CD4-positive, CD25-positive, alpha-beta regulatory T cell (primary cell): ENCODE results near the gene SMCP. TPM values are rescaled to one million over a fixed set of nuclear protein-coding genes. Genes with fewer than 3 reads are reported as not detected.

Experiments used
- ATAC-seq, 2 donors: fragments of 150-1000 bp; cut with Tn5 transposase; one replicate each; pipeline ENCODE4 v1.10.0; 2021; ENCODE audit warnings: low read depth in 2 of 2, moderate number of reproducible peaks in 2 of 2, moderate library complexity in 1 of 2
- DNase-seq, 3 donors: peaks; one replicate each; pipeline versions ENCODE4 v3.0.0 to v3.0.0-alpha.2; 2012 to 2022; ENCODE audit warnings: mixed read lengths in 1 of 3
- H3K27ac ChIP-seq: one replicate; pipeline ENCODE4 v1.7.0; 2013; ENCODE audit warnings: mild to moderate bottlenecking, low read length; ENCODE audit not compliant: insufficient read depth, poor library complexity, severe bottlenecking
- H3K27me3 ChIP-seq: one replicate; pipeline ENCODE4 v1.7.0; 2013; ENCODE audit warnings: low read length; ENCODE audit not compliant: control insufficient read depth, insufficient read depth
- H3K36me3 ChIP-seq: one replicate; pipeline ENCODE4 v1.7.0; 2013; ENCODE audit warnings: mild to moderate bottlenecking, low read length, moderate library complexity; ENCODE audit not compliant: control insufficient read depth, insufficient read depth
- H3K4me1 ChIP-seq: 2 replicates; pipeline ENCODE4 v1.7.0; 2013; ENCODE audit warnings: mild to moderate bottlenecking, low read length; ENCODE audit not compliant: insufficient read depth, control insufficient read depth, poor library complexity, severe bottlenecking
- H3K4me3 ChIP-seq: one replicate; pipeline ENCODE4 v1.7.0; 2013; ENCODE audit warnings: low read depth, mild to moderate bottlenecking, low read length, moderate library complexity
- H3K9me3 ChIP-seq, 2 experiments: 1 replicate in 1 of 2; 2 replicates in 1 of 2; pipeline ENCODE4 v1.7.0; 2013; ENCODE audit warnings: low read length in 2 of 2, mild to moderate bottlenecking in 1 of 2, moderate library complexity in 1 of 2; ENCODE audit not compliant: control insufficient read depth in 2 of 2
- H3K27ac Mint-ChIP-seq, 3 donors: one replicate each; pipeline ENCODE4 v1.8.0; 2020 to 2022; ENCODE audit warnings: mild to moderate bottlenecking in 3 of 3, mixed read lengths in 3 of 3, moderate library complexity in 2 of 3
- H3K27me3 Mint-ChIP-seq: one replicate; pipeline ENCODE4 v1.8.0; 2022; ENCODE audit warnings: mild to moderate bottlenecking, mixed read lengths
- H3K36me3 Mint-ChIP-seq: one replicate; pipeline ENCODE4 v1.8.0; 2020; ENCODE audit warnings: mixed read lengths
- H3K4me1 Mint-ChIP-seq, 4 donors: one replicate each; pipeline ENCODE4 v1.8.0; 2020 to 2022; ENCODE audit warnings: mixed read lengths in 4 of 4, mild to moderate bottlenecking in 1 of 4
- H3K4me3 Mint-ChIP-seq, 4 donors: one replicate each; pipeline ENCODE4 v1.8.0; 2020 to 2022; ENCODE audit warnings: mild to moderate bottlenecking in 4 of 4, mixed read lengths in 4 of 4, moderate library complexity in 3 of 4
- H3K9me3 Mint-ChIP-seq, 7 donors: one replicate each; pipeline ENCODE4 v1.8.0; 2020 to 2022; ENCODE audit warnings: mixed read lengths in 7 of 7, mild to moderate bottlenecking in 3 of 7, moderate library complexity in 2 of 7
- polyA plus RNA-seq, 4 donors: library from polyadenylated mRNA; unstranded; fragments of 300-500 nt; fragmentation: Illumina TruSeq; gene quantifications; one replicate each; pipeline ENCODE4 v1.2.3, GENCODE V29; 2021
- total RNA-seq: library from RNA; stranded (reverse); gene quantifications from one replicate; pipeline ENCODE4 v1.2.3, GENCODE V29; 2022

Gene SMCP
- total and polyA plus RNA-seq, 5 donors from 2014 or later, result not detected

DNA sequence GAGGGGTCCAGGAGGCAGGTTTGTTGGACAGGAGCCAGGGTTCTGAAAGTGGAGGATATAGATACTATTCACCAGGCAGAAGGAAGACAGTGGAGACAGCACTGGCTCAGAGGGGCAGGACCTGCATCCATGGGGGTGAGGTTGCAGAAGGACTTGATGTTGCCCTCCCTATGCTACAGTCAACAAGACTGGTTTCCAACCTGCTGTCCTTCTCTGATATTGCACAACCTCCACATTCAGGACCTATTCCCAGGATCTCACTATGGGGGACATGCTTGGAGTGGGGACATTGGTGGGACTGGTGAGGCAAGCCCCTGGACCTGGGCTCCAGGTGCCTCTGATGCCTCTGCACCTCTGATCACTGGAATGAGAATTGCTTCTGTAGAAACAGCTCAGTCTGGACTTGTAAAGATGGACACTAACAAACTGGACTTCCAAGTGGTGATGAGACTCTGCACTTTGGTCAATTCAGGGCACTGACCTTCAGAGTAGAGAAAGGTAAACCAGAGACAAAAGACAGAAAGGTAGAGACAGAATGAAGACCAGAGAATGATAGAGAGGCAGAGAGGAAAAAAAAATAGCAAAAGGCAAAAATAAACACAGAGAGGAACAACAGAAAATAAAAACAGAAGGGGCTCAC is 1.6 kb downstream of the SMCP start:
- ATAC-seq (no peak), DNase-seq (no peak)
- Histone ChIP-seq H3K9me3 (no peaks in the 10 kb centered on the region), H3K36me3 (no peaks in the 10 kb centered on the region), H3K4me1 (no peaks in the 10 kb centered on the region), H3K27ac (no peak overlapping the region), H3K4me3 (no peak overlapping the region), H3K27me3 (no peaks in the 10 kb centered on the region)
- Mint-ChIP-seq H3K9me3 (peaks cover 0 to 4% (median 1%) of the 10 kb centered on the region in 7 donors), H3K36me3 (no peaks in the 10 kb centered on the region), H3K4me1 (peaks cover 0 to 2% (median 0%) of the 10 kb centered on the region in 4 donors), H3K4me3 (peak overlapping the region in 1 of 4 donors; percentile 5), H3K27ac (no peak overlapping the region), H3K27me3 (no peaks in the 10 kb centered on the region)

DNA sequence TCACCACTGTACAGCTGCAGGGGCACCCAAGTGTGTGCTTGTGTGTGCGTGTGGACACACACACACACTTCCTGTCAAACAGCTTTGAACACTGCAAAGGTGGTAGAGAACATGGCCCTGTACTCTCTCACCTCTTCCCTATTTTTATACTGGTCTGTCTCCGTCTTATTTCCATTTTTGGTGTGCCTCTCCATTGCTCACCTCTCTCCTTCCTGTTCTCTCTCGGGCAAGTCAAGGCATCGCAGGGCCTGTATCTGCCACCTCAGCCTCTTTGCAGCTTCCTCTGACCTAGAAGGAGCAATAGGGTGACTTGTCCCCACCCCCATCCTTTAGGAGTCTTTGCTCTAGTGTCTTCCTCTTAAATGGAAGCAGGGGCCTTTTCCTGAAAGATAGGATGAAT is 2.2 kb downstream of the SMCP start:
- ATAC-seq (no peak), DNase-seq (no peak)
- Histone ChIP-seq H3K27me3 (no peaks in the 10 kb centered on the region), H3K4me3 (no peak overlapping the region), H3K4me1 (no peaks in the 10 kb centered on the region), H3K36me3 (no peaks in the 10 kb centered on the region), H3K27ac (no peak overlapping the region), H3K9me3 (no peaks in the 10 kb centered on the region)
- peaks cover 0 to 2% (median 0%) of the 10 kb centered on the region in 4 donors for H3K4me1 Mint-ChIP-seq
- H3K36me3 Mint-ChIP-seq, result no peaks in the 10 kb centered on the region
- H3K4me3 Mint-ChIP-seq, result no peak overlapping the region
- peaks cover 0 to 4% (median 1%) of the 10 kb centered on the region in 7 donors for H3K9me3 Mint-ChIP-seq
- H3K27ac Mint-ChIP-seq, result no peak overlapping the region
- H3K27me3 Mint-ChIP-seq, result no peaks in the 10 kb centered on the region

DNA sequence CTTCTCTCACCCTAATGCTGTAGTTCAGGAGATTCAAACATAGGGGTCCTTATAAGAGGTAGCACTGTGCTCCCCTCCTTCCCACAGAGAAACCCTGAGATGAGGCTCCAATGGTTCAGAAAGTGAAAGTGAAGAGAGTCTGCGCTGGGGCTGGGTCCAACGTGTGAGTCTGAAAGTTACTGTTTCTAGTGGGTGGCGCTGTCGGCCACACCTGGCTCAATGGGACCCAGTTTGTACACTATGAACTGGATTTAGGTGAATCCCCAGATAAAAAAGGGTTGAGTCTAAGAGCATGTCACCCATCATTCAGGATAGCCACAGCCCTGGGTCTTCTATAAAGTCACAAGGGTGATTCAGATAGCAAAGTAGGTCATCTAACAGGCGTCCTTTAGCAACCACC is 2.8 kb downstream of the SMCP start:
- Histone ChIP-seq H3K27me3 (no peaks in the 10 kb centered on the region), H3K9me3 (no peaks in the 10 kb centered on the region), H3K27ac (no peak overlapping the region), H3K4me3 (no peak overlapping the region), H3K4me1 (no peaks in the 10 kb centered on the region), H3K36me3 (no peaks in the 10 kb centered on the region)
- peaks cover 0 to 2% (median 0%) of the 10 kb centered on the region in 4 donors for H3K4me1 Mint-ChIP-seq
- no peak overlapping the region for H3K27ac Mint-ChIP-seq
- no peak for DNase-seq
- H3K4me3 Mint-ChIP-seq, result no peak overlapping the region
- H3K9me3 Mint-ChIP-seq, result peaks cover 0 to 4% (median 1%) of the 10 kb centered on the region in 7 donors
- no peak for ATAC-seq
- H3K27me3 Mint-ChIP-seq, result no peaks in the 10 kb centered on the region
- no peaks in the 10 kb centered on the region for H3K36me3 Mint-ChIP-seq

DNA sequence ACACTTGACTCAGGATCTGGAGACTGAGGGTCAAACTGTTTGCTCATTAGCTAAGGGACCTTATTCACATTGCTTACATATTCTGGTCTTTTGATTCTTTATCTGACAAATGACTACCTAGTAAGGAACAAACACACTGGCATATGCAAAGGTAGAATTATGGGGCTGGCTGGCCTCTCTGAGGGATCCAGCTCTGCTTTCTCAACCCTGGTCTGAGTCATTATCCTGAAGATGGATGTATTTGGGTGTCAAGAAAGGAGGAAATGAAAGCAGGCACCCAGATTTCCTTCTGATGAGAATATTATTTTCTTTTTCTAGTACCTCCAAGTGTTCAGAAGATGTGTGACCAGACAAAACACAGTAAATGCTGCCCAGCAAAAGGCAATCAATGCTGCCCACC is 6.0 kb downstream of the SMCP start:
- no peak overlapping the region for H3K4me3 ChIP-seq
- Mint-ChIP-seq H3K9me3 (peaks cover 0 to 2% (median 0%) of the 10 kb centered on the region in 7 donors), H3K27me3 (peaks cover 4% of the 10 kb centered on the region), H3K4me3 (no peak overlapping the region), H3K36me3 (no peaks in the 10 kb centered on the region), H3K4me1 (peaks cover 0 to 2% (median 0%) of the 10 kb centered on the region in 4 donors), H3K27ac (no peak overlapping the region)
- no peaks in the 10 kb centered on the region for H3K9me3 ChIP-seq
- DNase-seq (no peak), ATAC-seq (no peak)
- H3K4me1 ChIP-seq, result no peaks in the 10 kb centered on the region
- no peaks in the 10 kb centered on the region for H3K36me3 ChIP-seq
- no peak overlapping the region for H3K27ac ChIP-seq
- no peaks in the 10 kb centered on the region for H3K27me3 ChIP-seq

GRCh38 chr1:152884506-152884905 is 6.4 kb downstream of the SMCP start:
- no peak for DNase-seq
- H3K4me3 Mint-ChIP-seq, result no peak overlapping the region

GRCh38 chr1:152884966-152885624 is 7.0 kb downstream of the SMCP start:
- Mint-ChIP-seq H3K4me1 (no peaks in the 10 kb centered on the region), H3K4me3 (no peak overlapping the region), H3K36me3 (no peaks in the 10 kb centered on the region), H3K9me3 (peaks cover 0 to 2% (median 0%) of the 10 kb centered on the region in 7 donors), H3K27ac (no peak overlapping the region), H3K27me3 (peaks cover 10% of the 10 kb centered on the region)
- Histone ChIP-seq H3K4me1 (no peaks in the 10 kb centered on the region), H3K9me3 (no peaks in the 10 kb centered on the region), H3K27me3 (peaks cover 2% of the 10 kb centered on the region), H3K36me3 (no peaks in the 10 kb centered on the region), H3K4me3 (no peak overlapping the region), H3K27ac (no peak overlapping the region)
- ATAC-seq (no peak), DNase-seq (no peak)

More at GRCh38 chr1:152884506-152884905, 6.4 kb downstream of the SMCP start:
- Histone ChIP-seq H3K27ac (no peak overlapping the region), H3K27me3 (no peaks in the 10 kb centered on the region), H3K4me1 (no peaks in the 10 kb centered on the region), H3K4me3 (no peak overlapping the region), H3K9me3 (no peaks in the 10 kb centered on the region), H3K36me3 (no peaks in the 10 kb centered on the region)
- H3K9me3 Mint-ChIP-seq, result peaks cover 0 to 2% (median 0%) of the 10 kb centered on the region in 7 donors
- no peak overlapping the region for H3K27ac Mint-ChIP-seq
- peaks cover 5% of the 10 kb centered on the region for H3K27me3 Mint-ChIP-seq
- H3K36me3 Mint-ChIP-seq, result no peaks in the 10 kb centered on the region
- no peak for ATAC-seq
- H3K4me1 Mint-ChIP-seq, result peaks cover 0 to 2% (median 0%) of the 10 kb centered on the region in 4 donors

- no peaks in the 10 kb centered on the region for H3K36me3 ChIP-seq
- no peaks in the 10 kb centered on the region for H3K4me1 ChIP-seq
- Mint-ChIP-seq H3K27ac (no peak overlapping the region), H3K27me3 (peaks cover 11% of the 10 kb centered on the region), H3K36me3 (no peaks in the 10 kb centered on the region), H3K9me3 (peaks cover 0 to 4% (median 0%) of the 10 kb centered on the region in 7 donors), H3K4me3 (no peak overlapping the region), H3K4me1 (no peaks in the 10 kb centered on the region)
- H3K27me3 ChIP-seq, result peaks cover 5% of the 10 kb centered on the region
- DNase-seq, result no peak
- H3K4me3 ChIP-seq, result no peak overlapping the region
- ATAC-seq, result no peak
- H3K9me3 ChIP-seq, result no peaks in the 10 kb centered on the region
- H3K27ac ChIP-seq, result no peak overlapping the region
Observed at GRCh38 chr1:152886085-152886484, 8.0 kb downstream of the SMCP start.
